GM18868 (cell line): Measurements from ENCODE around the gene PBX1.

Experiments used
- ATAC-seq: cut with Tn5 transposase; IDR thresholded peaks from one replicate; pipeline ENCODE4 v1.9.1; 2021; ENCODE audit warnings: mild to moderate bottlenecking, moderate library complexity; ENCODE audit not compliant: unreplicated experiment

PBX1 gene

DNA sequence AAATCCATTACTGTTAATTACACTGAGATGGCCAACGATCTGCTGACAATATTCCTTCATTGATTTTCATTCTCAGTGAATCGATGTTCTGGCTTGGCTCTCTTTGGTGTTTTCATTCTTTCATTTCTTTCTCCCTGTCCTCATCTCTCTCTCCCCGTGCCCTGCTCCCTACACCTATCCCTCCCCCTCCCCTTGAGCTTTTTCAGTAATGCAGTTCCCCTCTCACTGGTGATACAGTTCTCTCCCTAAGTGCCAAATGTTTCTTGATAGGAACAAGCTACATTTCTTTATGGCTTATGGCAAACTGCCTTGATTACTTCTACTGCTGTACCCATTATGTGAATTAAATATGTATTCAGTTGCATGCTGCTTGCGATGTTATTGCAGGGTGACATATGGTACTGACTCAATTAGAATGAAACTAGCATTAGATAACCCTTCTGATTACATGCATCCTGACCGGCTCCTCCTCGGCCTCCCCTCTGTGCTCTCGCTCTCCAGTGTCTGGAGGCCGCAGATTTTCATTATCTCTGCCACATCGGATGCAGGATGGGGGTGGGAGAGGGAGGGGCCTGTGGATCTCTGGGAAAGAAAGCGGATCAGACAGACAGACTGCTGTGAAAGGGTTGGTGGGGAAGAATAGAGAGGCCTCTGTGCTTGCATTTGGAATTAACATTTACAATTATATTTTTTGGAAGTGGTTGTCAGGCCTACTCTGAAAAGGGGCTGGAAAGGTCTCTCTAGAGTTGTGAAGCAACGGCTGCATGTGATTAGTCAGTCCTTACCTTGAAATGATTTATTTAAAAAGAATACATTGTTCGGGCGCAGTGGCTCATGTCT is 130.9 kb downstream of the PBX1 start:
- ATAC-seq: no peak

DNA sequence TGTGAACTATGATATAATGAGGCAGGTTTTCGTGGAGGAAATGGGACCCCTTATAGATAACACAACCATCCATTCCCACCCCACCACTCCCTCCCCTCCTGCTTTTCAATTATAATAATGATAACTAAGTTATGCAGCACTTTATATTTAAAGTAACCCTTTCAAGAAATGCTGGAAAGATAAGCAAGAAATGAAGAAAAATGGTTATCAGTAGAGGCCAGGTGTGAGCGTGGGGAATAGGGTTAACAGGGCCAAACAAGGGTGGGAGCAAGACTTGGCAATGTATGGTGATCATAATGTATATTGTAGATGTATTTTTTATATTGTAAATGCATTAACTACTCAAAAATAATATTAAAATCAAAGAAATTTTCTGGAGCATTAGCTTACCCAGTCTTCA is 133.4 kb downstream of the PBX1 start:
- ATAC-seq: no peak

DNA sequence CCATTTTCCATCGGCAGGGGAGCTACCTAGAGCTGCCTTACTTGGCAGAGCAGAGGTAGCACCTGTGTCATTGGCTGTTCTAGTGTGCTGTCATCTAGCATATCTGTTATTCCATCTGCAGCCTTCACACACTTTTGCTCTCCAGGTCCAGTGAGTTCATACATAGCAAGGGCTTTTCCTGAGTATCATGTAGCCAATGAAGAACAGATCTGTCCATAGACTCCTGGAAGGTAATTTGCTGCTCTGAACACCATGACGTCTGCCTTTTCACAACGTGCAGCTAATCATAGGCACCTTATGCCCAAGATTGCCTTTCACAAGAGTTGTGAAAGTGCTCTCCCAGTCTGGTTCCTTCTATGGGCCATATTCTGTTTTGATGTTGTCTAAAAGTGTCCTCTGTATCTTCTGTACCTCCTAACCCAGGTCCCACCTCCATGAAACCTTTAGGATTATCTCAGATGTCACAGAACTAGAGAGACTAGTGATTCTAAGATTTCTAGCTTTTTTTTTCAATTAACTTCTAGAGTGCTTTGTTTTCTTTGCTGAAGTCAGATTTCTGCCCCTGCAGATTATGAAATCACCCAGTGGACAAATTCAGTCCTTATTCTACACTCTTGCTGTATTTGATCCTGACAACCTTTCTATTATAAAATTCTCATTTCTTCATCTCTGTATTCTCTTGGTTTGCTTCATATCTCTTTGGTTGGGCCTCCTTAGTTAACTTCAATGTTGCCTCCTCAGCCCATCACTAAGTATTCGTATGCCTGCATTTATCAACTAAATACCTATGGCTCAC is 134.8 kb downstream of the PBX1 start:
- ATAC-seq: no peak

DNA sequence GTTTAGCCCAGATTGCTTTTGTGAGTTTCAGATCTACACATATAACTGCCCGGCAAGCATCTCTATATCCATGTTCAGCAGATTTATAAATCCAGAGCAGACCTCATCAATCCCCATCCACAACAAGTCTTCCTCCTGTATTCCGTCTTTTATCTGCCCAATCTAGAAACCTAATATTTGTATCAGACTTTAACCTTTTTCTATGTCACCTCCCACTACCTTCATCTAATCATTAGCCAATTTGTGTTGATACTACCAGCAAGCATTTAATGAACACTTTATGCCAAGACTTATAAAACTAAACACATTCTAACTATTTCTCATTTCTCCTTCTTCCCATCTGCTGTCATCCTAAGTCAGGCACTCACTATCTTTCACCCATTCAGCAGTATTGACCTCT is 135.5 kb downstream of the PBX1 start:
- ATAC-seq: no peak

DNA sequence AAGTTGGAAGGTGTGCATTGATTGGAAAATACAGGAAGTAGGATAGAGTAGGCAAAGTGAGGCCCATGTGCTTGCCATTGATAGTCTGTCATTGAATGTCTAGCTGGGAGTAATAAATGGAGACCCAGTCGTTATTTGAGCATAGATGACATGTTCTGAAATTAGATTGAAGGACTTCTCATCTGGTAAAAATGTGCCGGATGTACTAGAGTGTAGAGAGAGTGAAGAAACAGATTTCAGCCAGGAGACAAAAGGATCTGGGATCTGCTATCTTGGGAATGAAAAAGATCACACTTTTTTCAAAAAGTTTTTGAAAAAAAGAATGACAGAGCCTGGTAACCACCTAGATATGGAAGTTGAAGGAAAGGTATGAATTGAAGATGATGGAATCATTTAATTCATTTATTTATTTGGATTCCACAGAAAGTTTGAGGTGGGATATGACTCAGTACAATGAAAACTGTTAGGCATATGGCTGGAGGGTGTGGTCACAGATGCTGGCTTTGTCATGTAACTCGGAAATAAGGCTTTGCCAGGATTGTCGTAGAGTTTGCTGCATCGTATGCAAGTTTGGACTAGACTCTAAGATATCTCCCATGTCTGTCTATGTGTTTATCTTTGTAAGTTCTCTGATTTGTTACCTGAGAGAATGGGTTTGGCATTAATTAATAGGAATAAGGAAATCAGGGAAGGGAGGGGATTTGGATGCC is 137.1 kb downstream of the PBX1 start:
- no peak for ATAC-seq

DNA sequence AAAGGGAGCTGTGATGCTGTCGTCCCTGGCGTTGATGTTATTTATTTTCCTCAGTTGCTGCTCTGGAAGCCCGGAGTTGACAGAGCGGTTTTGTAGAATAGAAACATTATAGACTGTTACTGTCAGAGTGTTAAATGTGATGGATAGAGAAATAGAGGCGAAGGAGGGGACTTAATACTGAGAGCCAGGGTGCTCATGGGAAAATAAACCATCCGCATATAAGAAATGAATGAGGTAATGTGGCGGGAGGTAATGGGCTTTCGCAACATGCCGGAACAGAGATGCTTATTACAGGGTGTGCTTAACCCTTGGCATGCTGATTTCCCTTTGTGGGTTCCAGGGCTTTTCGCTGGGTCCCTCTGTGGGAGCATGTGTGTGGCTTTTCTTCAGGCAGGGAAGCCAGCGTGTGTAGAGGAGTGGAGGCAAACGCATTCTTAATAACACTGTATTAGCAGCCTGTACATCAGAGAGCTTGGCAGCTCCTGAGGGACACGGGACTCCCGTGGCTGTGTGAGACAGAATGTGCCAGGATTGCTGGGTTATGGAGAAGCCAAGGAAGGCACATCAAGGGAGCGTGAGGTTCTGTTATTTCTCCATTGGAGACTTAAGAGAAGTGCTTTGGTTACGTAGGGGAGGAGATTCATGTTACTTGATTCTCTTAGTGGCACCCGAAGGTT is 141.0 kb downstream of the PBX1 start:
- ATAC-seq: no peak

DNA sequence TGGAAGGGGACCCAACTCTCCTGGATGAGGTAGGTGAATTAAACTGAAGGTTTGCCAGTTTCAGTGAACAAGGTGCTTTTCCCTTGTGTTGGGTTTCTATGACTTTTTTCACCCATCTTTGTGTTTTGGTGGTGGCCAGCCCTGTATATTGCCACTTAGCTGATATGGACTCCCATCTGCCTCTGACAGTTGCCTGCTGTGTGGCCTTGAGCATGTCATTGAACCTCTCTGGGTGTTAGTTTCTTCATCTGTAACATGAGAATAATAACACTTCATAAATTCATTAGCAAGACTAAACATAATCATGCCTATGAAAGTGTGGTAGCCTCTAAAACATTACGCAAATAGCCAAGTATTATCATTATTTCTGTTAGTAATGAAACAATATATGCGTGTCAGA is 141.7 kb downstream of the PBX1 start:
- no peak for ATAC-seq

DNA sequence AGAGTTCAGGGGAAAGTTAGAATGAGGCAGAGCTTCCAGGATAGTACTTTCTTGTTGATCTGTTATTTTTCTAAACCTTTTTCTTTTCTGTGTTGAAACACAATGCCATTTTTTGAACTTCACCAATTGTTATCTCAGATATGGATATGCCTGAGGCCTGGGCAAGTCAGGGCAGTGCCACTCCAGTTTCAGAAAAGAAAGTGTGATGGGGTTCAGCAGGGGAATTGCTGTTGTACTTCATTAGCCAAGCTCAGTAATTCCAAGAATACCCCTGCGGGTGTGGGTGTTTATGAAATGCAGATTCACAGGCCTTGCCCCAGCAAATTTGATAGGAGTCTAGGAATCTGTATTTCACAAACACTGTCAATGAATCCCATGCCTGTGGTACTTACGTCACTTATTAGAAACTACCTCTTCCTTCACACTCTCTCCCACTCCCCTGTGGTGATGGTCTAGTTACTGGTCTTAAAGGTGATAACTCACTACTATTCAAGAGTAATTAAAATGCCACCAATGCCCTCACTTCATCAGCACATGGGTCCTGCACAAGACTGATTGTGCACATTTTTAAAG is 142.3 kb downstream of the PBX1 start:
- ATAC-seq: no peak

DNA sequence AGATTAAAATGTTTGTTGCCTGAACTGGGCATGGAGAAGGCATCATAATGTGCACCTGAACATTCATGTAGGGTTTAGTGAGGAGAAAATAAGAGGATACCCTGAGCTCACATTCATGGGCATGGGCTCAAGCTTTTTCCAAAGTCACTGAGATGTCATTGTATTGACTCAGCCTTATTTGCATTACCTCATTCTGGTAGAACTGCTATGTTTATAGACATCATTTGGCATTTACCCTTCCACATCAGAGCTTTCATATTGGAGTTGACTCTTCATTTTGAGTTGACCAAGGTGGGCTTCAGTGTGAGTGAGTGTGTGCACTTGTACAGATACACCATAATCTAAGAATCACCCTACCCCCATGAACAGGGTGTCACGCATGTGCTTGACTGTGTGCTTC is 143.2 kb downstream of the PBX1 start:
- no peak for ATAC-seq

DNA sequence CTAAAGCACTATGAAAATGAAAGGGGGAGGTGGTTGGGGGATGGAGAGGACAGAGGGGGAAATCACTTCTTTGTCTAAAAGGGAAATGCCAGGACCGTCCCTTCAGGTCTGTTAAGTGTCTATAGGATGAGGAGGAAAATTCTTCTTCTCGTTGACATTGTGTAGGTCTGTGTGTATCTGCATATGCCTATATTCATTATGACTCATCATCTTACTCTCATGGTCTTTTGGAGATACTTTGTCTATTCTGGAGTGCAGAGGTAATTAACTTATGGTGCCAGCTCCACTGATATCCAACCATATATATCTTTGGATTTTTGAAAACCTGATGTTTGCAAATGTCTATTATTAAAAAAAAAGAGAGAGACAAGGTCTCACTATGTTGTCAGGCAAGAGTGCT is 143.7 kb downstream of the PBX1 start:
- no peak for ATAC-seq

DNA sequence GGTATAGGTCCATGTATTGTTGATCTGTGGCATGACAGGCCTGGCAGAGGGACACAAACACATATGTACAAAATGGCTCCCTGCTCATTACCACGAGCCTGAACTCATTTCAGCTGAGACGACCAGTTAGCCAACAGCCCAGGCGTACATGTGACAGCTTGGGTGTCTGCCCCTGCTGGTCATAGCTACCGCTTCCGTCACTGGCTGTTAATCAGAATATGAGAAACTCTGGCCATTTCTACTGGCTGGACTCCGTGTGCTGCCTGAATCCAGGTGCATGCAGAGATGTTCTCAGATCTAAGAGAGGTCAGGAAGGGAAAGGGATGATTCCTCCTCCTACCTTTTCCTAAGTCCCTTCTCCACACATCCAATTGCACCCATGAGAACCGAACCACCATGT is 144.5 kb downstream of the PBX1 start:
- no peak for ATAC-seq

DNA sequence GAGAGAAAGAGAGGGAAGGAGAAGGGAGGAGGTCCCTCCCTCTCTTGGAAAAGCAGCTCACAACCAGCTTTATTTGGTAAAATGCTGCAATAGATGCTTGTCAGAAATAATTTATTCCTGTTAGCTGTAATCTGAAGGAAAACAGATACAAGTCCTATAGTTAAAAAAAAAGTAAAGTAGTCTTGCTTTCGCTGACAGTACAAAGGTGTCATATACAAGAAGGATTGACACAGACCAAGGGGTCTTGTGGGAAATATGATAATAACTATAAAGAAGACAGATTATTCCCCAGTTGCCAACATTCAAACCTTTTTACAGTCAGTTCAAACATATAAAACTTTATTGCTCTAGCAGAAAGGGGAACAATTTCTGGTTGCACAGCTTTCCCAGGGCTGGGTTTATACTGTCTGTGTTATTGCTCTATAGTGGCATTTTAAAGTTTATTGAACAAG is 145.0 kb downstream of the PBX1 start:
- no peak for ATAC-seq

DNA sequence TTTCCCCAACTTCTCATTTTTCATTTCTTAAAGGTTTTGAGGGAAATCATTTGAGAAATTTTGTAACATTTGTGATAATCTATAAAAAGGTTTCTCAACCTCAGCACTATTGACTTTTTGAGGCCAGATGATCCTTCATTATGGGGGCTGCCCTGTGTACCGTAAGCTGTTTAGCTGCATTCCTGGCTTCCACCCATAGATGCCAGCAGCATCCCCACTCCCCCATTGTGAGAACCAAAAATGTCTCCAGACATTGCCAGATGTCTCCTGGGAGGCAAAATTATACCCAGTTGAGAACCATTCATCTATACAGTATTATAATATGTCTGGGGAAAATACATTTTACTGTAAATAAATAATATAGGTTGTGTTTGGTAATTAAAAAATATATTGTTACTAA is 146.0 kb downstream of the PBX1 start:
- no peak for ATAC-seq

DNA sequence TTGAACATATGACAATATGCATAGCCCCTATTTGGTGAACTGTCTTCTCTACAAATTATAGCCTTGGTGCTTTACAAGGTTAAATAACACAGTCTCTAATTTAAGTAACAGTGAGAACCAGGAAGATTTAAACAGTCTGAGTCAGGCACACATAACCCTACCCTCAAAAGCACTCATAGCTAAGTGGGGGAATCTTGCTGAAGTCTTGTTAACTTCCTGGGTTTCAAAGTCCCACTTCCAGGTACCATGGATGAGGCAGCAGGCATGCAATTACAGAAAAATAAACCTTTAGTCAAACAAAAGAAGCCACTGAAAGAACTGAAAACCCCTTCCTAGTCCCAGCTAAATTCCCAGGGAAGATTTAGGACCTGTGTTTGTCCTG is 147.6 kb downstream of the PBX1 start:
- ATAC-seq: no peak

DNA sequence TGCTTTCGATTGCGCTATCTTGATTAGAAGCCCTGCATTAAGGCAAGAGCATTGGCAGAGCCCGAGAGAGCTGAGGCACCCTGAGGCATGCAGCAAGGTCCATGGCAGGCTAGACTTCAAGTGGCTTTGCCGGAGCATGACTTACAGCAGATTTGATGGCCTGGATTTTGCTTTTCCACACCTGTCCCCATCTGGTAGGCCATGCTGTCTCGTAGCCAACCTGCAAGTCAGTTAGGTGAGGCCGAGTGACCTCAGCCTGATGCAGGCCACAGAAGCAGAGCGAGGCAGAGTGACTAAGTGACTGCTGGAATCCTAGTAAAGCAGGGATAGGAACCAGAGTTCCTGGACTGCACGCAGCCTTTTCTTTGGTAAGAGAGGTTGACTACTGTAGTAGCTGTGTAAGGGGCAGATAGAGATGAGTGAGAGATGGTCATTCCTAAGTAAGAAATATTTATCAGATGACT is 148.9 kb downstream of the PBX1 start:
- no peak for ATAC-seq

DNA sequence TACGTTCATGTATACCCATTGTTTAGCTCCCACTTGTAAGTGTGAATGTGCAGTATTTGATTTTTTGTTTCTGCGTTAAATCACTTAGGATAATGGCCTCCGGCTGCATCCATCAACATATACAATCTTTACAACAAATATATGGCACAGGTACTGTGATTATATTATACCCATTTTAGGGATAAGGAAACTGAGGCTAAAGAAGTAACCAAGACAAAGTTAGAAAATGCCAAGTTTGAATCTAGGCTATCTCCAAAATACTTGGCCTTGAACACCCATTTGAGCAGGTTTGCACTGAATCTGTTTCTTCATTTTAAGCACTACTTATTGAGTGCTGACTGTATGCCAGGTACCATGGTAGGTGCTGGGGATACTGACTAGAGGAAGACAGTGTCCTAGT is 149.6 kb downstream of the PBX1 start:
- ATAC-seq: no peak

DNA sequence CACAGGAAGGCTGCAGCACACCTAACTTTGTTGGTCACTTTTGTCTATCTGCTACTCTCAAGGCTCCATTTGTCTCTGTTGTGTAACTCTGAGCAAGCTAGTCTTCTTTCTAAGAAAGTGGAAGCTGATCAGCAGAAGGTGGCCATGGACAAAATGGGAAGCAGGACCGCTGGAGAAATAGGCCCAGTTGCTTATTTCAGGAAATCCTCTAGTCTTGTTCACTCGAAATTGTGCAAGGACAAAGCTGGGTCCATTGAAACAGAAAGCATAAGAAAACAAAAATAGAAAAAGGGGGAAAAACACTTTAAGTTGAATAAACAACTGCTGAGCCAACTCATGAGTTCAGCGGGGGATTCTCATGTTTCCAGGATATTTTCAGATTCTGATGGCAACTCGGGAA is 150.1 kb downstream of the PBX1 start:
- no peak for ATAC-seq

DNA sequence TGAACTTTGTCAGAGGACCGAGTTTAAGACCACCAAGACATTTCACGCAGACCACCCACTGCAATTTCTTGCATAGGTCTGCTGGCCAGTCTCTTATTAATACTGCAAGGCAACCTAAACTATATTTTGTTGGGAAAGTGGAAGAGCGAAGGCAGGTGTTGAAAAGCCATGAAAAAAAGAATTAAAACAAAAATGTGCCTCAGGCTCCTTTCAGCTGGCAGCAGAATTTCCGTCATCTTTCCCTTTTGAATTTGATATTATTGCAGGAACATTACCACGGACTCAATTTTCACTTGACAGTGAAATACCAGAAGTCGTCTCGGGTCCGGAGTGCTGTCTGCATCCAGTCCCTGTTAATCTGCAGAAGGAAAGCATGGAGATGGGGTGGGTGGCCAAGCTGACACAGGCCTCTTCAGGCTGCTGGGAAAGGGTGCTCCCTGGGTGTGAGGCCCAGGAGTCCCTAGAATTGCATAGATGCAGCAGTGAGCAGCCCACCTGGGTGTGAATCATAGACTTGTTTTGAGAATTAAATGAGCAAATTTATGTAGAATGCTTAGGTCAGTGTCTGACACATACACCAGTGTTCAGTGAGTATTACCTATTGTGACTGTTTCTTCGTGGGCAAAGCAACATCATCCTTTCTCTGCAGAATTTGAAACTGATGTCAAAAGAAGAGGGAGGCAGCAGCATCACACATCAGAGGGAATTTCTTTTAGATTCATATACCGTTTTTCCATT is 150.7 kb downstream of the PBX1 start:
- ATAC-seq: no peak

DNA sequence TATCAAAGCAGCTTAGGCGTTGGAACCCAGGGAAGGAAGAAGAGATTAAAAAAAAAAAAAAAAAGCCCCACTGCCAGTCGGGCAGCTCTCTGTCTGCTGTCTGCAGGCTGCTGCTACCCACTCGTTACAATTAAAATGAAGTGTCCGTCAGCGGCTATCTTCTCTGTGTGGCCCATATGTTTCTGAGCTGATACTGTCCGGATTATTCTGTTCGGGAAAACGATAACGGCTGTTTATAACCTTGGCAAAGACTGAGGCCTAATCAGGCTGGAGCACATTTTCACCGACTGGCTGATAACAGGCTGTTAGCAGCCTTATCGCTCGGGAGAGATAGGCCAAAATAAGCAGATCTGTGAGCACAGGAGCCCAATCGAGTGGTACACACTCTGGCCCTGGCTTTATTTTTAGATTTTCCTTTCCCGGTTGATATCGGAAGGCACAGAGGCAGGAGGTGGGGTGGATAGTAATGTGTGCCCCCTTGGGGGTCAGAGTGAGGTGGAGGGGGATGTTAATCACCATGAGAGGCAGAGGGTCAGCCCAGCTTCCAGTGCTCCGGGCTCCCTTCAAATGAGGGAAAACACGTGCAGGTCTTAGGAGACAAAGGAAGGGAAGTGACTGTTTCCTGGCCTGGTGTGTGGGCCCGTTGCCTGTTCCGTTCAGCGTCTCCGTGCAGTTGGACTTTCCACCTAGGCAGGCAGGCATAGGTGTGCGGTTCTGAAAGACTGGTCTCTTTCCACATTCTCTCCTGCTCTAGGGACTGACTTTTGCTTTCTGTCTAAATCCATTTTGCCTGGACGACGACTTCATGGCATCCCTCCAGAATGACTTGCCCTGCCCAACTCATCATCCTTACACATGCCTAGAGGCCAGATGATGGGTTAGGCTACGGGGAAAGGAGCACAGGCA is 153.4 kb downstream of the PBX1 start:
- no peak for ATAC-seq
